ENCODE results near the gene OSGEP.

OSGEP gene

DNA sequence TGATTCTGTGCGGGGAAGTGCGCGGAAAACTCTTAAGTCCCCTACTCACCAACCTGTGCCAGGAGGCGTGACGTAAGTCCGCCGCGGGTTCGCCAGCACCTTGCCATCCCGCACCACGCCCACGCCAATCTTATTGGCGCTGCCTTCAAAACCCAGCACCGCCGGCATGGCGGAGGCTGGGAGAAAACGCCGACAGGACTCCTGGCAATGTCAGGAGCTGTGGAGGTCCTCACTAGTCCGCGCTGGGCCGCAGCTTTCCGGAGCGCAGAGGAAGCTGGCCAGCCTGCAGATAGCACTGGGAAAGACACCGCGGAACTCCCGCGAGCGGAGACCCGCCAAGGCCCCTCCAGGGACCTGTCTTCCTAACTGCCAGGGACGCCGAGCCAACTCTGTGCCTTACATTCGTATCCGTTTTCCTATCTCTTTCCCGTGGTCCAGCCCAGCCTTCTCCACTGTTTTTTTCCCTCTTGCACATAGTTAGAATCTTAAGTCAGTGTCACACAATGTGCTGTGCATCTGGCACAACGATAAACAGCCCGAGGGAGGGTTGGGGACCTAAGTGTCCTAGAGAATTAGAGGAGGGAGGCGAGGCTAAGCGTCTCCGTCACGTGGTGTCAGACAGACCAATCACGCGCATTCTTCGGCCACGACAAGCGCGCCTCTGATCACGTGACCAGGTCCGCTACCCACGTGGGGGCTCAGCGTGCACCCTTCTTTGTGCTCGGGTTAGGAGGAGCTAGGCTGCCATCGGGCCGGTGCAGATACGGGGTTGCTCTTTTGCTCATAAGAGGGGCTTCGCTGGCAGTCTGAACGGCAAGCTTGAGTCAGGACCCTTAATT, at the start of gene OSGEP, which contains the start of gene APEX1:
TSS of gene OSGEP (minus strand) at position 297 of the 839 bp plus-strand sequence. CDS start at position 168, 129 bp downstream.
TSS of gene APEX1 (plus strand) at position 711 of the 839 bp plus-strand sequence. CDS start 420 bp downstream, outside the sequence.
- peak; percentile 96 to 98 for DNase-seq

DNA sequence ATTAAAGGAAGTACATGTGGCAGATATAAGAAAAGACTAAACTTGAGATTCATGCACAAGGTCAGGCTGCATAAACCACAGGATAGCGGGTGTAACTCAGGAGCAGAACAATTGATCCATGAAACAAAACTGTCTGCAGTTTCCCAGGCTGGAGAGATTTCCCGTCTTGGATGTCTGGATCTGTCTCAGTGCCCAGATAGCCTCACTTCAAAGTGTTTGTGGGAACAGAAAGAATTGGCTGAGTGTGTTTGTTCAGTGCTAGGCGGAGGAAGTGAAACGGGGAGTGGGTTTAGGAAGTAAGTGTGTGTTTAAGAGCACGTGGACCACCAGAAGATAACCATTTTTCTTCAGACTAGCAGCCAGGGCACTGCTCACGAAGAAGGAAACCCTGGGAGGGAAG, 49.3 kb upstream of the OSGEP start:
- no peak for DNase-seq

DNA sequence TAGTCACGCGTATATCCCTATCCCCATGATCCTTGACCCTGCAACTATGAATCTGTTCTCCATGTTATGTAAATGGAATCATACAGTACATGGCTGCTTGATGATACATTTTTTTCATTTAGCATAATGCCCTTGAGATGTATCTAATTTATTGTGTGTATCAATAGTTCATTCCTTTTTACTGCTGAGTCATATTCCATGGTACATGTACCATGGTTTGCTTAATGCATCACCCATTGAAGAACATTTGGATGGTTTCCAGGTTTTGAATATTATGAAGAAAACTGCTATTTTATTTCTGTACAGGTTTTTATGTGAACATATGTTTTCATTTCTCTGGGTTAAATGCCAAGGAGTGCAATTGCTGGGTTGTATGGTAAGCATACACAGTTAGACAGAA, 46.7 kb upstream of the OSGEP start:
- no peak for DNase-seq

DNA sequence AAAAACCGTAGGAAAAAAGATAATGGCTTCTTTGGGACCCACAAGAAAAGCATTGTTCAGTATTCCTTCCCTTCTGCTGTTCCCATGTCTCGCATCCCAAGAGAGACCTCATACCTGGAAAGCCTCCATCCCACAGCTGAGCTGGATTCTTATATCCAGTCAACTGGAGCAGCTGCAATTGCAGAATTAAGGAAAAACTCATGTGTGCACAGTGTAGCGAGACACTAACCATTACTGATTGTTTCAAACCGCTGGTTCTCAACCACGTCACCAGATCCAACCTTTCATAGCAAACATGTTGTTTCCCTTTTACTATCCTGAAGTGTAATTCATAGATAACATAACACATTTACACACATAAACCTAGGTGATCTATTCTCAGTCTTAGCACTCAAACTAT, 45.3 kb upstream of the OSGEP start:
- DNase-seq, result no peak

DNA sequence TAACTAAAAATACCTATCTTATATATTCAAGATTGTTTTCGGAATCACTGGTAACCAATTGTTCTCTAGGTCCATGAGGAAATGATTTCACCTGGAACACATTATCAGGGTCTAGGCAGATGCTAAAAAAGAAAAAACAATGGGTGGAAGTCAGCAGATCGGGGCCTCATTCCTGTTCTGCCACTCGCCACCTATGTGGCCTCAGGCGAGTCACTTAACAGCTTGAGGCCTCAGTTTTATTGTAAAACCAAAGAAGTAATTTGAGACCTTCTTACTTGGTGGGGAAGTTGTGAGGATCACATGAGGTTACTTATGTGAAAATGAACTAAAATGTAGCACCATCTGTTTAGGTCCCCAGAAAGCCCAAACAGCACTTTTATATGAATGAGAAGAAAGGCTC, 44.5 kb upstream of the OSGEP start:
- no peak for DNase-seq

DNA sequence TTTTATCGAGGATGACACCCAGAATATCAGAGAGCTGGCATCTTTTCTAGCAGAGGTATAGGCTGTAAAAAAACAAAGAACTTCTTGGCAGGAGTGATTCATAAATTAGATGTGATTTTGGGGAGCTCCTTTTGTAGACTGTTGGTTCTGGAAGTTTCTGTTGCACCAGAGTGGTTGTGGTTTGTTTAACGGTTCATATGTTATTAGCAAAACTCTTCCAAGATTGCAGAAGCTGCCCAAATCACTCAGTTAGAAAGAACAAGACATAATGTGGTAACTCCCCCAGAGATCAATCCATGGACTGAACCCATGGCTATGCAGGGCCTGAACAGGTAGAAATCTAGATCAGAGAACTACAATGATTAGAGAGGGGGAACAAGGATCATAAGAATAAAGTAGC, 44.0 kb upstream of the OSGEP start:
- no peak for DNase-seq

DNA sequence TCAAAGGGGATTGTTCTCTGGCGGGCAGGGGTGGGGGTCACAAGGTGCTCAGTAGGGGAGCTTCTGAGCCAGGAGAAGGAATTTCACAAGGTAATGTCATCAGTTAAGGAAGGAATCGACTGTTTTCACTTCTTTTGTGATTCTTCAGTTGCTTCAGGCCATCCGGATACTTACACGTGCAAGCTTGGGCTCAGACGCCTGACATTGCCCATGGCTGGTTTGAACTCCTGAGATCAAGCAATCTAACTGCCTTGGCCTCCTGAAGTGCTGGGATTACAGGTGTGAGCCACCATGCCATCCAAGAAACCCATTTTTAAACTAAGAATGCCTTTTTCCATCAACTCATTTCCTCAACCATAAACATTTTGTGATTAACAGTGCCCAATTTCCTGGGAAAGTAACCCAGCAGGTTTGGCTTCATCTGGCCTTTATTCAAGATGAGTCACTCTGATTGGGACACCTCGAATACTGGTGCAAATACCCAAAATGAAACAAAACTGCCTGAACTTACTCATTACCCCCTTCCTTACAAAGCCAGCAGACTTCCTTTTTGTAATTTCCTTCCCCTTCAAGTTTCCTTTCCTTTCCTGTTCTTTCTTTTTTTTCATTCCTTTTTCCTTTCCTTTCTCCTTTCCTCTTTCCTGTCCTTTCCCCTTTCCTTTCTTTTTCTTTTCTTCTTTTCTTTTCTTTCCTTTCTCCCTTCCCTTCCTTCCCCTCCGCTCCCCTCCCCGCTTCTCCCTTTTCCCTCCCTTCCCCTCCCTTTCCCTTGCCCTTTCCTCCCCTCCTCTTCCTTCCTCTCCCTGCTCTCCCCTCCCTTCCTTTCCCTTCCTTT, 40.5 kb upstream of the OSGEP start:
- peak in 1 of 2 donors; percentile 20 for DNase-seq

DNA sequence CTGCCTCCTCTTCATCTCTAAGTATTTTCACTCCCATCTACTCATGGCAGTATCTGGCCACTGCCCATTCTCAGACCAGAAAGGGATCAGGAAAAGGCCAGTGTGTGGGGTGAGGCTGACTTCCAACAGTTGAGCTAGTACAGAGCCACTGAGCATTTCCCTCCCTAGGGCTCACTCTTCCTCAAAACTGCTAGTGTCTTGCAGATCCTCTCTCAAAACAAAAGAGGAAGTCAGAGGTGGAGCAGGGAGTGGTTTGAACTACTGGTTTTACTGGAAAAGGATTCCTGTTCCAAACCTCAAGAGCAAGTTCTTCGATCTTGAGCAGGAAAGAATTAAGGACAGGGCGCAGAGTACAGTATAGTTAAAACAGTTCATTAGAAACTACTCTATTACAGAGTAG, 39.0 kb upstream of the OSGEP start:
- peak in 1 of 2 donors; percentile 36 for DNase-seq

DNA sequence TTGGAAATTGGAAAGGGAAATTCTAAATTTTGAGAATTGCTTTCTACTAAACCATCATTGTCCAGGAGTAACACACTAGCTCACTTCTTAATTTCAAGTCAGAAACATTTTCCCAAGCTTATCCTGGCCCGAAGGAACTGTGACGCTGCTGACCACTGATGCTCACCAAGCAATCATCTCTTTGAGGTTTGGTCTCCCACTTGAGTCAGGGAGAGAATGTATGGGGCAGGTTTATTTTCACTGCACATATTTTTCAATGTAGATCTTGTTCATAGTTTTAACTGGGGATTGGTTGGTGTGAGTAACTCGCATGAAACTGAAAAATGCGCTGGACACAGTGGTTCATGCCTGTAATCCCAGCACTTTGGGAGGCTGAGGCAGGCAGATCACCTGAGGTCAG, 37.9 kb upstream of the OSGEP start:
- DNase-seq, result no peak

DNA sequence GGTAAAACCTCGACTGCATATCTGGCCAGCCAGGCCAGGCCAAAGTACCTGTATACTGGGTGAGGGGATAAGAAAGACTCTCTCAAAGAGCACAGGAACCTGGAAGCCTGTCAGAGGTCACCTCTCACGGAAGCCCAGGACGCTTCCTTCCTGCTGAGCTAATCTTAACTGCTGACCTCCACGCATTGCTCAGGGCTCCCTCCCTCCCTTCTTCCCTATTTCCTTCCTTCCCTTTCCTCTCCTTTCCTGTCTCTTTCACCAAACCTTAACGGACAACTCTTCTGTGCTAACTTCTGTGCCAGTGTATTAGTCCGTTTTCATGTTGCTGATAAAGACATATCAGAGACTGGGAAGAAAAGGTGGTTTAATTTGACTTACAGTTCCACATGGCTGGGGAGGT, 36.0 kb upstream of the OSGEP start:
- no peak for DNase-seq

DNA sequence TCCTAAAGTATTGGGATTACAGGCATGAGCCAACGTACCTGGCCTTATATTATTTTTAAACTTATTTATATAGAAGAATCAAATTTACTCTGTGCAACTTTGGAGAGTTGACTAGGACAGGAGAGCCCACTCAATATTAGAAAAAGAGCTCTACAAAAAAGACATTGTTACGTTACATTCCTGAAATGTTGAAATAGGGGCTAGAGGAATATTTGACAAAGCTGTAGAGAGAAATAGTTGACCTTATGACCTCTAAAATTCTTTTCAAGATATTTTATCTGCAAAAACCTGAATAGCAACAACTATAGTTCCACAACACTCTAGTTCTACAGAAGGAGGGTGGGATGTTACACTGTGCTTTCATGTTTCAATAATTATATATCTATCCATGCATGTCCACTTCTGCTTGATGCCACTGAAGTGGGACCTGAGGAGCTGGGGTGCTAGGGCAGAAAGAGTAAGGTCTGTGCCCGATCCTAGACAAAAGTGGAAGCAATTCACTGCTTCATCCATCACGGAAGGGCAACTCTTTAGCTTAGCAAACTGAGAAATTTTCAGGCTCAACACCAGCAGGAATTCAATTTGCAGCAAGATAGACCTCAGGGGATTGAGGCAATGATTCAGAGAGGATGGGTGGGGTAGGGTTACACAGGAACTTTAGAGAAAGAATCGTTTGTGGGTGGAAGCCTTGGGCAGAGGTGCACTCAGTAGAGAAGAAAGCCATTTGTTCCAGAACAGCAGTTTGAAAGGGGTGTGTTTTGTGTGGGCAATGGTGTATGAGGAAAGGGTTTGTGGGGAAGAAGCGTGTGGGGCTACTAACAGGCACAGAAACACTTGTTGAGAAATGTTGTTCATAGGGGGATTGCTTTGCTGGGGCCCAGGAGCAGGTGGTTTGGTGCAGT, 34.7 kb upstream of the OSGEP start:
- DNase-seq, result no peak

DNA sequence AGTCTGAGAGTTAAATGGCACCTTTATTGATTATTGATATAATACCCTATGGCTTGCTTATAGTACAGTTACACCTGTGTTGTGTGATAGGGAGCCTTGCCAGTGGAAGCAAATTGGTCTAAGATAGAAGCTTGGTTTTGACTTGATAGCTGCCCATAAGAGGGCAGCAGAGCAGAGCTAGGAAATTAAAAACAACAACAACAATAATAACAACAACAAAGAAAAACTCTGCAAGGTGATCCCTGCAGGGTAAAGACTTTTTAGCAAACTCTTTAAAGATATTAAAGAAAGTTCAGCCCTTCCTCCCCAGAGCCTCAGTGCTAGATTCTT, 32.7 kb upstream of the OSGEP start:
- no peak for DNase-seq

DNA sequence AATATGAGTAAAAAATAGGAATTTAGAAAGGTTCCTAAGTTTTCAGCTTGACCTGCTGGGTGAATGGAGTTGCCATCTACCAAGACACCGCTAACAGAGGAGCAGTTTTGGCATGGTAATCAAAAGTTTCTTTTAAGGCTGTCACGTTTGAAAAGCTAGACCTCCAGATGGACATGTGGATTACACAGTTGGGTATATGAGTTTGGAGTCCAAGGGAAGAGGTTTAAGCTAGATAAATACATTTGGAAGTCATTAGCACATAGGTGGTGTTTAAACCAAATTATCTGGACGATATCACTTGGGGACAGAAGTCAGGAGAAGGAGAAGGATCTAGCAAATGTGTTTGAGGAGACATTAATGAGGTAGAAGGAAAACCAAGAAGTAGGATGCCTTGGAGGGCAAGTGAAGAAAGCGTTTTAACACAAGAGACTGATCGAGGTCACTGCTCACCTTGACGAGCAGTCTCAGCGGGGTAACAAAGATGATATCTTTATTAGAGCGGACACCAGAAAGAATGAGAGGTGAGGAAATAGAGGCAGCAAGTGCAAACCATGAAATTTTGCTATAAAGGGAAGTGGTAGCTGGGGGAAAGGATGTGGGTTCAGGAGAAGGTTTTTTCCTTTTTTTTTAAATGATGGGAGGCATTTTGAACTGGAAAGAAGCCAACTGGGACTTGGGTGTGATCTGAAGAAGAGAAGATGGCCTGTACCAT, 32.2 kb upstream of the OSGEP start:
- DNase-seq, result no peak

DNA sequence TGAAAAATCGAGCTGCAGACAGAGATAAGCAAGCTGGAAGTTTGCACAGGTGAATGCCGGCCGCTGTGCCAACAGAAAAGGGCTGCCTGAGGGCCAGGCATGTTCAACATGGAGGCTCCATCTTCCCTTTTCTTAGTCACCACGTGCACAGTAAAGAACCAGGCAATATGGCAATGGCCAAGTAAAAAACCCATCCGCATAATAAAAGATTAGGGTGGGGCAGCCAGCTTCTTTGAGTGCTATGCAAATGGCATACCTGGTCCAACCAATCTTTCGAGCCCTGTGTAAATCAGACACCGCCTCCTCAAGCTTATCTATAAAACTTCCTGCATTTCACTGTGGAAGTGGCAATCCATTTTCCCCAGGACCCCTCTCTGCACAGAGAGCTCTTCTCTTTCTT, 31.3 kb upstream of the OSGEP start:
- DNase-seq, result no peak

DNA sequence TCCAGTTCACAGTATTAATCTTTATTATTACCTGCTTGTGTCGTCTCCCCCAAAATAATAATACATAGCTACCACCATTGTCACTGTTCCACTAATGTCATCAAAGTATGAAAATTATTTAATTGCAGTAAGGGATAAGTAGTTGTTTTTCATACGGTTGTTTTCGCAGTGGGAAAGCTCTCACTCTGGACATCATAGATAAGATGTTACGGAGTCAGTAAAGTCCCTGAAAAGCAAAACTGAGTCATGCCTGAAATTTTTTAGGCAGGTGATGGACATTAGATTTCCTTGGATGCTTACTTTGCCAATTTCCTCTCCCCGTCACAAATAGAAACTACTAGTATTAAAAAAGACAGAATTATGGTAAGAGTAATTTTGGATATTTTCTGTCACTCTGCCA, 27.8 kb upstream of the OSGEP start:
- no peak for DNase-seq

DNA sequence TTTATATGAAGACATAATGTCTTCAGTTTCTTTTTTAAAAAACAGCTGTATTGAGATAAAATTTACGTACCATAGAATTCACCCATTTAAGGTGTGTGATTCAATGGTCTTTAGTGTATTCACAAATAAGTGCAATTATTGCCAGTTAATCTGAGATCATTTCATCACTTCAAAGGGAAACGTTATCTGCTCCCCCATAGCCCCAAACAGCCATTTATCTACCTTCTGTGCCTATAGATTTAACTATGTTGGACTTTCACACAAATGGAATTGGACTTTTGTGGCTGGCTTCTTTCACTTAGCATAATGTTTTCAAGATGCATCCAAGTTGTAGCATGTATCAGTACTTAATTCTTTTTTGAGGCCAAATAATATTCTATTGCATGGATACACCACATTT, 24.3 kb upstream of the OSGEP start:
- no peak for DNase-seq

DNA sequence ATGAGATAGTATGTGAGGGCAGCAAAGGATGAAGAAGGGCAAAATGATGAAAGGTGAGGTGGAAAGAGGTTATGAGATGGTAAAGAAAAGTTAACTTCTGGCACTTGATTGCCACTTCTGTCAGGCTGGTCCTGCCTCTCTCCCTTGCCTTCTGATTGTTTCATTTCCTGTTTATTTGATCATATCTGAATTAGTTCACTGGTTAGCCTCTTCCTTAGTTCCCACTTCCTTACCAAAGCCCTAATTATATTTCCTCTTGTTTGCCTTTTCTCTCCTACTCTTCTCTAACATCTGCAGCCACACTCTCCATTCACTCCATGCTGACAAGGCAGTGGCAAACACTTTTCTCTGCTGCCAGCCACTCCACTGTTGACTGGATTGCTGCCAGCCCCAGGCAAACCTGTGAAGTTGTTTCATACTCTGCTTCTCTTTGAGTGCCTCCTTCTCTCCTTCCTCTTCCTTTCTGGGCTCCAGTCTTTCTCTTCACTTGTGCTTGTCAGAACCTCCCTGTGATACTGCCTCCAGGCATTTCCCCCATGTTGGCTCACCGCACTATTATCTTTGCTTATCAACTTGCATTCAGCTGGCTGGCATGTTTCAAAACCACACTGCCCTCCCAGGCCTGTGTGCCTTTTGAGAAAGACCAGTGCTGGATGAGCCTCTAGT, 22.7 kb upstream of the OSGEP start:
- DNase-seq, result peak in 1 of 2 donors; percentile 23

DNA sequence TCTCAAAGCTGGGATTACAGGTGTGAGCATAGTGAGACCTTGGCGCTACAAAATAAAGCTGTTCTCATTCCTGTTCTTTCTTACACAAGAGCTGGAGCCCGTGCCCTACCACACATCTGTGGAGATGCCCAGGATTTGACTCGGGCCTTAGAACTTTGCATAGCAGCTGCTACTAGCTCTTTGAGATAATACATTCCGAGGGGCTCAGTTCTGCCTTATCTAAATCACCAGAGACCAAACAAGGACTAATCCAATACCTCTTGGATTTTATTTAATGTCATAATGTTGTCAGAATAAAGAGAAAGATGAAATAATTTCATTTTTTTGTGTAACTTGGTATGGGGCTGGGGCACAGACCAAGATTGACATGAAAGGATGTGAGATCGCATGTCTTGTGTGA, 22.2 kb upstream of the OSGEP start:
- DNase-seq, result no peak

DNA sequence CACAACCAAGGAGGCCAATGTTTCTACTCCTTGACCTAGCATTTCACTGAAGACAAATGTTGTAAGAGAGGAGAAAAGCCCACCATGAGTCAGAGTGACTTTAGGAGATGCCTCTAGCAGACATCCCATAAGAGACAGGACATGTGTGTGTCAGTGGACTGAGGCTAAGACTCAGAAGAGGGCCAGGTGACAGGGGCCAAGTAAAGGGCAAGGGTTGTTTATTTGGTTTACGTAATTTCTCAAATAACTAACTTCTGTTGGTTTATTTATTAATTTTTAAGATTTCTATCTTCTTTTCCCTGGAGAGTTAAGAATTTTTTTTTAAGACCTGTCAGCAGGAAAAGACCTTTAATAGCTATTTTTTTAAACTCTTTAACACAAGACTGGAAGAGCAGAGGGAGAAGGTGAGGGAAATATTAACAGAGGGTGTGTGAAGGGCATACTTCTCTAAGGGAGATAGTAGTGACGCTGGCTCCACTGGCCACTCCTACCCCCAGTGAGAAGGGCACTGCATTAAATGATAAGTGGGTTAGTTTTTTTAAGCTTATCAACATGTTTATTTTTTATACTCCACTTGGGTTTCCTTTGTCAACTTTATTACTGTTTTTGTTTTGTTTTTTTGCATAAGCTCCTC, 18.0 kb upstream of the OSGEP start:
- no peak for DNase-seq

DNA sequence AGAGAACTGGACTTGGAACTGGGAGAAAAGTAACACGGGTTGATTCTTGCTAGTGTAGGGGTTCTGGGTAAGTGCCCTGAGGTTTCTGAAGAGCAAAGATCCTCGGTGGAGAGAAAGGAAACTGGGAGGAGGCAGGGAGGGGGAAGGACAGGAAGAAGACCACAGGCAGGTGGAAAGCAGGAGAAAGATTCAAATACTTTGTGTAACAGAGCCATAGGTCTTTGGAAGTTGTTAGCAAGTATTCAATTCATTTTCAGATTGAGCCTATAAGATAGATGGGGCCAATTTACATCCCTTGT, 15.9 kb upstream of the OSGEP start:
- DNase-seq, result no peak

DNA sequence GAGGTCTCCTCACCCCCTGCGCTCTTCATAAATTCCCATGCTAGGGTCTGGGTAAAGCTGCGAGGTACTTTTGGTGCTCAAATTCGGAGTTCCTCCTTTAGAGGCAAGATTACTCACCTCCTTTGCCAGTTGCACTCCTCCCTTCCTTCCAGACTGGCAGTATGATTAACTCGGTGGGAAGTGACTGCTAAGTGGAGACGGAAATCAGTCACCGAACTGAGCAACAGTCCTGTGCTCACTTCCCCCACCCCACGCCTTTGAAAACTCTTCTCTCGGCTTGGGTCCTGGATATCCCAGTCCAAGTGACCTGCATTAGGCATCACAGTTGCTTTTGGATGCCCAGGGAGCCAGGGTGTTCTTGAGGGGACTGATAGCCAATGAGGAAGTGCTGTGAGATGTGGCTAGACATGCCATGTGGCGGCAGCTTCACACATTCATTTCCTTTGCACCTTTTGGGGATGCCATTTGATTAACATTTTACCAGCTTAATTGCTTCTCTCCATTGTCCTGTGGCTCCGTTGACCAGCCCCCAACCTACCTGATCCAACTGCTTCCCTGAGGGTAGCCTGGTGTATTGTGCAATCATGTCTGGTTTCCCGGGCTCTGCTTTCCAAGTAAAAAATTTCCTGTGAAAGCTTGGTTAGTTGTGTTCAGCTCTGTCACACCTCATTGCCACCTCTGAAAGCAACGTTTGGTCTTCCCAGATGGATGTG, 15.4 kb upstream of the OSGEP start:
- DNase-seq, result peak; percentile 82 to 88
